ENCODE results near the gene STPG3.

Gene STPG3

DNA sequence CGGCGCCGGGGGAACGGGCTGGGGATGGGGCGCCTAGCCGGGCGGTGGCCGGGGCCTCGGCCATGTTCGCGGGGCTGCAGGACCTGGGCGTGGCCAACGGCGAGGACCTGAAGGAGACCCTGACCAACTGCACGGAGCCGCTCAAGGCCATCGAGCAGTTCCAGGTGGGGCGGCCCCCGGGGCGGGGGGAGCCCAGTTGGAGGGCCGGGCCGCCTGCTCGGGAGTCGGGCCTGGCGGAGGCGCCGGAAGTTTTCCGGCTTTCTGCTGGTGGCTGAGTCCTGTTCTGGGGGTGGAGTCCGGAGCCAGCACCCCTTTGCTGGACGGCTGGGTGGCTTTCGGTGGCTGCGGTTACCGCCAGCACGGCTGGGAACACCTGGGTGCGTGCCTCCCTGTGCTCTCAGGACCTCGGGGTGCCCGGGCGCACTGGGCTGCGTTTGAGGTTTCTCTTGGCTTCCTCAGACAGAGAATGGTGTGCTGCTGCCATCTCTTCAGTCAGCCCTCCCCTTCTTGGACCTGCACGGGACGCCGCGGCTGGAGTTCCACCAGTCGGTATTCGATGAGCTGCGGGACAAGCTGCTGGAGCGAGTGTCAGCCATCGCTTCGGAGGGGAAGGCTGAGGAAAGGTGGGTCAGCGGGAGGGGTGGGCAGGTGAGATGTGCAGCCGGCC is 4.5 kb downstream of the STPG3 start:
- no peak for TF ChIP-seq GATA3 (IDR thresholded peaks at IDR 0.05; ENCODE audit: low read depth, low read length)
- TF ChIP-seq GATA2 (IDR thresholded peaks at IDR 0.05; ENCODE audit: low read depth, low read length), result no peak

DNA sequence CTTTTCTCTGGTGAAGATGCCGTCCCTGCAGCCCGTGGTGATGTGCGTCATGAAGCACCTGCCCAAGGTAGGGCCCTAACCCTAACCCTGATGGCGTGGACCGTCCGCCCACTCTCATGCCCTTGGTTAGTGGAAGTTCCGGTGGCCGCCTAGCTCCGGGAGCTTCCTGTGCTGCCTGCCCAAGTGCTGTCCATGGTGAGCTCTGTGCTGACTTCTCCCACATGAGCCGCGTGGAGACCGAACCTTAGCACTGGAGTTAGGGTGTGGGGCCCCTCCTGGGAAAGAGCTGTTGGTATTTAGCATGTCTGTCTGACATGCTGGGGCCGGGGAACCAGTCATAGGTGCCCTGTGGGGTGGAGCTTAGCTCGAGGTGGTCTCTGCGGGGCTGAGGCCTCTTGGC is 5.3 kb downstream of the STPG3 start:
- TF ChIP-seq GATA3 (IDR thresholded peaks at IDR 0.05; ENCODE audit: low read depth, low read length) (no peak), GATA2 (IDR thresholded peaks at IDR 0.05; ENCODE audit: low read depth, low read length) (no peak)

DNA sequence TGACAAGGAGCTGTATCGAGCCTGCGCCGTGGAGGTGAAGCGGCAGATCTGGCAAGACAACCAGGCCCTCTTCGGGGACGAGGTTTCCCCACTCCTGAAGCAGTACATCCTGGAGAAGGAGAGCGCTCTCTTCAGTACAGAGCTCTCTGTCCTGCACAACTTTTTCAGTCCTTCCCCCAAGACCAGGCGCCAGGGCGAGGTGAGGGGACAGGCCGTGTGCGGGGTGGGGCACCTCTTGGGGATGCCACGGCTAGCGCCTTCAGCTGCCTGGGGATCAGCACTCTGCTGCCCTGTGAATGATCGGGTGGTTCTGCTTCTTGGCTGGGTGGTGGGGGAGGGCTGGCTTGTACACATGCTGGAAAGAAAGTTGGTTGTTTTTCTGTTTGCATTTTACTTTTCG is 5.8 kb downstream of the STPG3 start:
- no peak for TF ChIP-seq GATA3 (IDR thresholded peaks at IDR 0.05; ENCODE audit: low read depth, low read length)
- no peak for TF ChIP-seq GATA2 (IDR thresholded peaks at IDR 0.05; ENCODE audit: low read depth, low read length)

DNA sequence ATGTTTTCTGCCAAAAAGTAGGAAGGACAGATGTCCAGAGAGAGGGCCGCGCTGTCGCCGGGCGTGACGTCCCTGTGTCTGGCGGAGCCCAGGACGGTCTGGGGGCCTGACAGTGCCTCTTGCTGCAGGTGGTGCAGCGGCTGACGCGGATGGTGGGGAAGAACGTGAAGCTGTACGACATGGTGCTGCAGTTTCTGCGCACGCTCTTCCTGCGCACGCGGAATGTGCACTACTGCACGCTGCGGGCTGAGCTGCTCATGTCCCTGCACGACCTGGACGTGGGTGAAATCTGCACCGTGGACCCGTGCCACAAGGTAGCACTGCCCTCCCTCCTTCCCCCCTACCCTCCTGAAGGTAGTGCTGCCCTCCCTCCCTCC is 11.8 kb downstream of the STPG3 start:
- TF ChIP-seq GATA2 (IDR thresholded peaks at IDR 0.05; ENCODE audit: low read depth, low read length), result no peak
- no peak for TF ChIP-seq GATA3 (IDR thresholded peaks at IDR 0.05; ENCODE audit: low read depth, low read length)

DNA sequence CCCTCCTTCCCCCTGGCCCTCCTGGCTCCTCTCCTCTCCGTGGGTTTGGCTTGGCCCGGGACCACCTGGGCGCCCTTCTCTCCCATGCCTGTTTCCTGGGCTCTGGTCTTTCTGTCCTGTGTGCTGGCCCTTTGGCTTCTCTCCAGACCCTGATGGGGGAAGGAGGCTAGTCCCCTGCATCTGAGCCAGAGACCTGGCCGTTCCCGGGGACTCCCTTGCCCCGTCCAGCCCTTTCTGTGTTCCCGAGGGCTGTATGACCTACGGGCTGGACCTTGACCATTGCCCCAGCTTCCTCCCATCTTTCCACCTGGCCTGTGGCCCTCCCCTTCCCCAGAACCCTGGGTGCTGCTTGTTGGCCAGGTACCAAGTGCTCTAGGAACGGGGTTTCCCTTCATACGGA is 12.4 kb downstream of the STPG3 start:
- TF ChIP-seq GATA2 (IDR thresholded peaks at IDR 0.05; ENCODE audit: low read depth, low read length) (no peak), GATA3 (IDR thresholded peaks at IDR 0.05; ENCODE audit: low read depth, low read length) (no peak)

DNA sequence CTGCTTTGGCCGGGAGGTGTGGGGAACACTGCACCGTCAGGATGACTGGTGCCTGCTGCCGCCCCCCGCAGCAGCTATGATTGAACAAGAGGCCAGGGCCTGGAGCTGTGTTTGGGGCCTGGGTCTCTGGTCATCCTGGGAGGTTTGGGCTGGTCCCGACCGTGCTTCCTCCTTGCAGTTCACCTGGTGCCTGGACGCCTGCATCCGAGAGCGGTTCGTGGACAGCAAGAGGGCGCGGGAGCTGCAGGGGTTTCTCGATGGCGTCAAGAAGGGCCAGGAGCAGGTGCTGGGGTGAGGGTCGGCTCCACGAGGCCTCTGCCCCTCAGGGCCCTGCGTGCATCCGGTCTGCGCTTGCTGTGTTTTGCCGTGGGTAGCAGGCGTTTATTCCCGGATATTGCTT is 13.0 kb downstream of the STPG3 start:
- TF ChIP-seq GATA3 (IDR thresholded peaks at IDR 0.05; ENCODE audit: low read depth, low read length), result no peak
- no peak for TF ChIP-seq GATA2 (IDR thresholded peaks at IDR 0.05; ENCODE audit: low read depth, low read length)

DNA sequence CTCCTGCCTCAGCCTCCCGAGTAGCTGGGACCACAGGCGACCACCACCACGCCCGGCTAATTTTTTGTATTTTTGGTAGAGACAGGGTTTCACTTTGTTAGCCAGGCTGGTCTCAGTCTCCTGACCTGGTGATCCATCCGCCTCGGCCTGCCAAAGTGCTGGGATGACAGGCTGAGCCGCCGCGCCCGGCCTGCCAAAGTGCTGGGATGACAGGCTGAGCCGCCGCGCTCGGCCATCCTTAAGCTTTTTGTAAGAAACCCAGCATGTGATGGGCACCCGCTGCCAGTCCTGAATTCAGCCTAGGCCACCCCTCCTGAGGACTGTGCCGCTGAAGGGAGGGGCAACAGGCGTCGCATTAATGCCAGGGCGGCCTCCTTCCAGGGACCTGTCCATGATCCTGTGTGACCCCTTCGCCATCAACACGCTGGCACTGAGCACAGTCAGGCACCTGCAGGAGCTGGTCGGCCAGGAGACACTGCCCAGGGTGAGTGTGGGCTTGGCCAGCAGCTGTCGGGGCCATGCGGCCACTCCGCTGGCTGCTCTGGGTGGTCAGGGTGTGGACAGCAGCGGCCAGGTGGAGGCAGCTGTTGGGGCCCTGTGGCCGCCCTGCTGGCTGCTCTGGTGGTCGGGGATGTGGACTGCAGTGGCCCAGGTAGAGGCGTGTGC is 14.5 kb downstream of the STPG3 start:
- TF ChIP-seq GATA3 (IDR thresholded peaks at IDR 0.05; ENCODE audit: low read depth, low read length), result no peak
- no peak for TF ChIP-seq GATA2 (IDR thresholded peaks at IDR 0.05; ENCODE audit: low read depth, low read length)

DNA sequence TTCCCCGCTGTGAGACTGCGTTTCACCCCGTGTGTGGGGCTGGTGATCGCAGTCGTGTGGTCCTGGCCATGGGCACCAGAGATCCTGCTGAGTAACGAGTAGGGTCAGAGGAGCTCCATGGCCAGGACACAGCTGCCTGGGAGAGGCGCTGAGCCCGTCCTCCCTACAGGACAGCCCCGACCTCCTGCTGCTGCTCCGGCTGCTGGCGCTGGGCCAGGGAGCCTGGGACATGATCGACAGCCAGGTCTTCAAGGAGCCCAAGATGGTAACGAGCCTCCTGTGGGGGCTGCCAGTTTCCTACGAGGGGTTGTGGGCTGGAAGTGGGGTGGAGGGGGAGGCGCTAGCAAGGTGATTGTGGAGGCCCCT is 15.1 kb downstream of the STPG3 start:
- no peak for TF ChIP-seq GATA2 (IDR thresholded peaks at IDR 0.05; ENCODE audit: low read depth, low read length)
- TF ChIP-seq GATA3 (IDR thresholded peaks at IDR 0.05; ENCODE audit: low read depth, low read length), result no peak

DNA sequence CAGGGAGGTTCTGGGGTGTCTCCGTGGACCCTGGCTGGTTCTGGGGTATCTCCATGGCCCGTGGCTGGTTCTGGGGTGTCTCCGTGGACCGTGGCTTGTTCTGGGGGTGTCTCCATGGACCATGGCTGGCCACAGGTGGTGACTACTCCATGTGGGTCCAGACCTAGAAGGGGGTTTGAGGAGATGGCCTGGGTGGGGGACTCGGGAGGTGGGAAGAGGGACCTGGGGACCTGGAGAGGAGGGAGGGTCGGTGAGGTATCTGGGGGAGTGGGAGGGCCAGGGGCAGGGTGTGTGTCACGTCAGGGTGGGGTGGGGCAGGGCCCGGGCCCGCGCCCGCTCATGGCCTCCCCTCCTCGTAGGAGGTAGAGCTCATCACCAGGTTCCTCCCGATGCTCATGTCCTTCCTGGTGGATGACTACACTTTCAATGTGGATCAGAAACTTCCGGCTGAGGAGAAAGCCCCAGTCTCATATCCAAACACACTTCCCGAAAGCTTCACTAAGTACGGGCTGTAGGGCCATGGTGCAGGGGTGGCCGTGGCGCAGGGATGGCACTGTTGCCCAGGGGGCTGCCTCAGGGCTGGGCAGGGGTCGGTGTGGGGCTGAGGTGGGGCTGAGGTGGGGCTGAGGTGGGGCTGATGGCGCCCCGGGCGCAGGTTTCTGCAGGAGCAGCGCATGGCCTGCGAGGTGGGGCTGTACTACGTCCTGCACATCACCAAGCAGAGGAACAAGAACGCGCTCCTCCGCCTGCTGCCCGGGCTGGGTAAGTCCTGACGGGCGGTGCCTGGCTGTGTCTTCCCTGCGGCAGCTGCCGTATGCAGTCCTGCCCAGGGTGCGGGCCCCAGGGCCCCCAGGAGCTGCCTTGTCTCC is 15.7 kb downstream of the STPG3 start:
- TF ChIP-seq GATA3 (IDR thresholded peaks at IDR 0.05; ENCODE audit: low read depth, low read length), result no peak

DNA sequence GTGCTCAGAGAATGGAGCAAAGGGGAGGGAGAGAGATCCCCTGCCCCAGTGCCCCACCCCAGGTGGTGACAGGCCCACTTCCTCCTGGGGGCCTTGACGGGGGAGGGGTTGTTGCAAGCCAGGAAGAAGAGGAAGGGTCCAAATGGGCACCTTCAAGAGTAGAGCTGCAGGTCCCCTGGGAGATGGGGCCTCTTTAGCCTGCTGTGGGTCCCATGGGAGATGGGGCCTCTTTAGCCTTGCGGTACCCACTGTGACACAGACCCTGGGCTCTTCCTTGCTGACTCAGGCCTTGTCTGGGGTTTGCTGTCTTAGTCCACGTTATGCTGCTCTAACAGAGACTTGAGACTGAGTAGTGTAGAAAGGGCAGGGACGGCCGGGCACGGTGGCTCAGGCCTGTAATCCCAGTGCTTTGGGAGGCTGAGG is 16.9 kb downstream of the STPG3 start:
- TF ChIP-seq GATA3 (IDR thresholded peaks at IDR 0.05; ENCODE audit: low read depth, low read length) (no peak), GATA2 (IDR thresholded peaks at IDR 0.05; ENCODE audit: low read depth, low read length) (no peak)

DNA sequence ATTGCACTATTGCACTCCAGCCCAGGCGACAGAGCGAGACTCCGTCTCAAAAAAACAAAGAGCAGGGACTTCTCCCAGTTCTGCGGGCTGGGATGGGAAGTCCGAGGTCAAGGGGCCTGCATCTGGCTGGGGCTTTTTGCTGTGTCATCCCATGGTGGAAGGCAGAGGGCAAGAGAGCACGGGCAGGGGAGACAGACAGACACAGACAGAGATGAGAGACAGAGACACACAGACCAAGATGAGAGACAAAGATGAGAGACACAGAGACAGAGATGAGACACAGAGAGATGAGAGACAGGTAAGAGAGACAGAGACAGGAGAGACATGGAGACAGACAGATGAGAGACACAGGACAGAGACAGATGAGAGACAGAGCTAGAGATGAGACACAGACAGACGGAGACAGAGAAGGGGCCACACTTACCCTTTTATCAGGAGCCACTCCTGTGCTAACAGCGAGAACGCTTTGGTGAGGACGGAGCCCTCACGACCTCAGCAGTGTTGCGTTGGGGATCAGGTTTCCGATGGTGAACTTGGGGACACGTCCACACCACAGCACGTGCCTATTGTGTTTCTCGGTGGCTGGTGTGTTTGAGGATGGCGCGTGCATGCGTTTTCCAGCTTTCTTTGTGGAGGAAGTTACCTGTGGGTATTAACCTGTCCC is 17.6 kb downstream of the STPG3 start:
- no peak for TF ChIP-seq GATA2 (IDR thresholded peaks at IDR 0.05; ENCODE audit: low read depth, low read length)
- TF ChIP-seq GATA3 (IDR thresholded peaks at IDR 0.05; ENCODE audit: low read depth, low read length), result no peak

DNA sequence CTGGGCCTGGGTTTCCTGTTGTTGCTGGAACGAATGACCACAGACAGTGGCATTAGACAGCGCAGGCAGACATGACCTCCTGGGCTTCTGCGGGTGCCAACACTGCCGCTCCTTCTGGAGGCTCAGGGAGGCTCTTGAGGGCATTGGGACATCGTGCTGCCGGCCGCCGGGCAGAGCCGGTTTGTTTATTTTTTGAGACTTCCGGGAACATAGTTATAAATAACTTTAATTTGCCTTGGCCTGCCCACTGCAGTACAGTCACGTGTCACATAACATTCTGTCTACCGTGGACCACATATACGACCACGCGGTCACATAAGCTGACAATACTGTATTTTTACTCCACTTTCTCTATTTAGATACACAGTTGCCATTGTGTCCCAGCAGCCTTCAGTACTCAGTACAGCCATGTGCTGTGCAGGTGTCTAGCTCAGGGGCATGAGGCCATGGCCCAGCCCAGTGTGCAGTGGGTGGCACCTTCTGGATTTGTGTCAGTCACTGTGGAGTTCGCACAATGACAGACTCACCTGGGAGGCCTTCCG is 18.2 kb downstream of the STPG3 start:
- no peak for TF ChIP-seq GATA2 (IDR thresholded peaks at IDR 0.05; ENCODE audit: low read depth, low read length)
- no peak for TF ChIP-seq GATA3 (IDR thresholded peaks at IDR 0.05; ENCODE audit: low read depth, low read length)

DNA sequence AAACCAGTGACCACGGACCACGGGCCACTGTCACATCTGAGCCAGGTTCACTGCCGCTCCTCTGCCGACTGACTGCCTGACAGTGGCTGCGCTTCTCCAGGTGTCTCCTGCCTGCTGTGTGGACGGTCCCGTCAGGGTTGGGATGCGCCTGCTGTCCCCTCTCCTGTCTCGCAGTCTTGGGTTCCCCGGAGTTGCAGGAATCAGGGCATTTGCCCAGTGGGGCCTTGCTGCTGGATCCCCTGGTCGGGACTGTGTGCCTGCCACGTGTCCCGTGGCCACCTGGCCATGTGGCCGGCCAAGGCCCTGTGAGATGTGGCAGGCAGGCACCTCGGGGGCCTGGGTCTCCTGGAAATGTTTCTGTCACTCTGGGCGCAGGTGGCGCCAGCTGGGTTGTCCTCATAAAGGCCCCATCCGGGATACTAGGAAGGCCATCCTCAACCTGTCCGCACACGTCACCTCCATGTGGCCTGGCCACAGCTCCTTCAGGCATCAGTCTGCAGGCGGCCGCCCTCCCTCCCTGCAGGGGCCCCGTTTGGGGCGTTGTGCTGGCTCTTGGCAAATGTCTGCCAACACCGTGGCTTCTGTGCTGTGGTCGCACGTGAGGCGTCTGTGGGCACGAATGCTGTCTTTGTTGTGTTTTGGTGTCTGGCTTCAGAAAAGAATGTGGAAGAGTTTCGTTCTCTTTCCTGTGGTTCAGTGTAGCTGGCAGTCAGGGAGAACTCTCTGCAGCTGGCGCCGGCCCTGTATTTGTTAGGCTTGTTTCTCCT is 20.0 kb downstream of the STPG3 start:
- TF ChIP-seq GATA2 (IDR thresholded peaks at IDR 0.05; ENCODE audit: low read depth, low read length), result no peak
- TF ChIP-seq GATA3 (IDR thresholded peaks at IDR 0.05; ENCODE audit: low read depth, low read length), result no peak
